SK-N-SH (cell line): ENCODE data around the gene ADAR.

Experiments
- CTCF ChIP-seq: fragments of 200-600 bp; sonication (generic); IDR thresholded peaks from 2 replicates; pipeline ENCODE4 v1.6.1; 2017; ENCODE audit warnings: antibody characterized with exemption, mild to moderate bottlenecking, moderate library complexity
- FOXM1 ChIP-seq: IDR thresholded peaks from 2 replicates; pipeline ENCODE4 v1.4.0; 2012; ENCODE audit warnings: low read depth, mild to moderate bottlenecking
- POLR2AphosphoS5 ChIP-seq: IDR thresholded peaks from 2 replicates; pipeline ENCODE4 v1.6.1; 2012; ENCODE audit warnings: low read depth, low read length
- RAD21 ChIP-seq: IDR thresholded peaks from 2 replicates; pipeline ENCODE4 v1.6.1; 2012; ENCODE audit warnings: mild to moderate bottlenecking, low read length
- REST ChIP-seq: IDR thresholded peaks from 2 replicates; pipeline ENCODE4 v1.6.1; 2012; ENCODE audit warnings: mild to moderate bottlenecking, low read depth, low read length, moderate library complexity
- TAF1 ChIP-seq: IDR thresholded peaks from 2 replicates; pipeline ENCODE4 v1.6.1; 2012; ENCODE audit warnings: low read depth, mild to moderate bottlenecking, low read length, moderate library complexity, borderline replicate concordance
- TCF12 ChIP-seq: IDR thresholded peaks from 2 replicates; pipeline ENCODE4 v1.4.0; 2012

GRCh38 chr1:154539486-154540483 is 68.2 kb downstream of the ADAR start:
- TF ChIP-seq RAD21: no peak
- no peak for TF ChIP-seq REST
- no peak for TF ChIP-seq CTCF
- TF ChIP-seq POLR2AphosphoS5: no peak
- no peak for TF ChIP-seq TCF12
- TF ChIP-seq FOXM1: no peak
- no peak for TF ChIP-seq TAF1
